ENCODE data around the gene BCL7C.
"Not testable (repeated sequence)": the region's sequence is repeated elsewhere in the genome, so short reads cannot be mapped to it uniquely, and the experiment has no call there.

Gene BCL7C

GRCh38 chr16:30893744-30894539 lies at the start of gene BCL7C:
Gene BCL7C, minus strand, starts transcription at chr16:30894077. Its CDS starts 133 bp downstream, at chr16:30893944.
- peak; percentile 93 to 95 for DNase-seq

- DNase-seq = peak in 1 of 2 experiments; percentile 15
These were observed 48.5 kb upstream of the BCL7C start for GRCh38 chr16:30942426-30942806.

- peak; percentile 73 to 79 for DNase-seq
These were observed 47.9 kb upstream of the BCL7C start for GRCh38 chr16:30941600-30942425.

- DNase-seq = not testable (repeated sequence)
These were observed 45.7 kb upstream of the BCL7C start for GRCh38 chr16:30939571-30939970.

- no peak for DNase-seq
These were observed 43.8 kb upstream of the BCL7C start for GRCh38 chr16:30937692-30938091.

GRCh38 chr16:30934827-30935557 lies 41.1 kb upstream of the BCL7C start:
- peak; percentile 58 to 67 for DNase-seq

GRCh38 chr16:30931068-30931650 lies 37.3 kb upstream of the BCL7C start:
- DNase-seq = no peak

- no peak for DNase-seq
These were observed 36.3 kb upstream of the BCL7C start for GRCh38 chr16:30930160-30930571.

GRCh38 chr16:30929167-30929566 lies 35.3 kb upstream of the BCL7C start:
- no peak for DNase-seq

GRCh38 chr16:30928390-30928789 lies 34.5 kb upstream of the BCL7C start:
- DNase-seq = no peak

- DNase-seq = peak; percentile 35 to 50
These were observed 34.0 kb upstream of the BCL7C start for GRCh38 chr16:30927789-30928378.

- no peak for DNase-seq
These were observed 33.3 kb upstream of the BCL7C start for GRCh38 chr16:30926937-30927788.

GRCh38 chr16:30925995-30926811 lies 32.3 kb upstream of the BCL7C start:
- no peak for DNase-seq

- DNase-seq = no peak
These were observed 31.7 kb upstream of the BCL7C start for GRCh38 chr16:30925632-30925987.

- no peak for DNase-seq
These were observed 31.2 kb upstream of the BCL7C start for GRCh38 chr16:30924913-30925631.

- DNase-seq = peak; percentile 23 to 25
These were observed 30.4 kb upstream of the BCL7C start for GRCh38 chr16:30924076-30924912.

GRCh38 chr16:30923554-30924075 lies 29.7 kb upstream of the BCL7C start, which contains the start of gene FBXL19:
Gene FBXL19, plus strand, starts transcription at chr16:30923572. Its CDS starts 2,183 bp downstream, at chr16:30925755.
- no peak for DNase-seq

GRCh38 chr16:30922960-30923535 lies 29.2 kb upstream of the BCL7C start:
- peak; percentile 97 to 98 for DNase-seq
